ENCODE measurements around the gene DENND5A.

Gene DENND5A

DNA sequence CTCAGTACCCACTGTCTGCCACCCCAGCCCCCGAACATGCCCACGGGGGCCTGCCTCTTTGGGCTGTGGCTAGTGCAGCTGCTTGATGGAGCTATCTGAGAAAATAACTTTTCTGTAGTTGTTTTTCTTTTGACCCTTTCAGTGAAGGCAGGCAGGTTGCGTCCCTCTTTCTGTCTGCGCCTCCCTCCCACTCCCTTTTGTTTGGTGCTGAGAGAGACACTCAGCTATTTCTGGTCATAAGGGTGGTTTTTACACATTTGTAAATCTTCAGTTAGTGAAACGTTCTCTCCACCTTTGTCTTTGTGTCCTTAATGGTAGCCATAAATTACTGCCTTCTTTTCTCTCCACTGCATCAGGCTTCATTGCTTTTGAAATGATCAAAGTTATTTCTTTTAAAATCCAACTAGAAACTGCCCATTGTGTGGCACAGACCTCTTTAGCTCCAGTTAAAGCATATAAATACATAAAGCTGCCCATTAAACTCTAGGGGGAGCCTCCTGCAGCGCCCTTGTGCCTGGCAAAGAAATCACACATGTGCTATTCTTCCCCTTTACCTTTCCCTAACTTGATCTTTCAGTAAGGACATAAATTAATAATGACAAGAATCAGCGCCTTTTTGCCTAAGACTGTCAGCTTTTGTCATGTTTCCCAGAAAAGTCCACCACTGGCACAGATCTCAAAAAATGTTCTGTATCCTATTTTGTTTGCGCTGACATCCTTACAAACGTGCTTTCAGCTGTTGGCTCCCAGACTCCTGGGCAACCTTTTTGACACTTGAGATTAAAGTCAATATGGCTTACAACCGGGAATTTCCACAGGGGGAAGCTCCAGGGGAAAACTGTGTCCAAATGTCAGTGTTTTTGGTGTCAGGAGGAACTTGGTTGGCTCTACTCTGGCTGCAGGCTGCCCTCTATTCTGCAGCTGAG lies 172.0 kb downstream of the DENND5A start:
- no peak for DNase-seq

DNA sequence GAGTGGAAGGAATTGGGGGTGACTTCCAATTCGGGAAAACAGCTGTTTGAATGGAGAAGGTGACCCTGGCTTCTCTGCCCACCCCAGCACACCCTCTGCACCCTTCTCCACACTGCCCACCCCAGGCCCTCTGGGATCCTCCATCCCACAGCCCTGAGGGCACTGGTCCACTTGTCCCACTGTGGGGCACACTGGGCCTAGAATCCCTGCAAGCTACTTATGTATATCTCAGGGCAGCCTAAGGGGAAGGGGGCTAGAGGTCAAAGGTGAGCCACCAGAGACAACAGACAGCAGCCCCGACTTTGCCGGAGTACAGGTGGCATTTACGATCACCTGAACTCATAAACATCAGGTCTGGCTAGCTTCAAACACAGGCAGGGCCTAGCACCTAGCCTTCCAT lies 173.1 kb downstream of the DENND5A start:
- no peak for DNase-seq

DNA sequence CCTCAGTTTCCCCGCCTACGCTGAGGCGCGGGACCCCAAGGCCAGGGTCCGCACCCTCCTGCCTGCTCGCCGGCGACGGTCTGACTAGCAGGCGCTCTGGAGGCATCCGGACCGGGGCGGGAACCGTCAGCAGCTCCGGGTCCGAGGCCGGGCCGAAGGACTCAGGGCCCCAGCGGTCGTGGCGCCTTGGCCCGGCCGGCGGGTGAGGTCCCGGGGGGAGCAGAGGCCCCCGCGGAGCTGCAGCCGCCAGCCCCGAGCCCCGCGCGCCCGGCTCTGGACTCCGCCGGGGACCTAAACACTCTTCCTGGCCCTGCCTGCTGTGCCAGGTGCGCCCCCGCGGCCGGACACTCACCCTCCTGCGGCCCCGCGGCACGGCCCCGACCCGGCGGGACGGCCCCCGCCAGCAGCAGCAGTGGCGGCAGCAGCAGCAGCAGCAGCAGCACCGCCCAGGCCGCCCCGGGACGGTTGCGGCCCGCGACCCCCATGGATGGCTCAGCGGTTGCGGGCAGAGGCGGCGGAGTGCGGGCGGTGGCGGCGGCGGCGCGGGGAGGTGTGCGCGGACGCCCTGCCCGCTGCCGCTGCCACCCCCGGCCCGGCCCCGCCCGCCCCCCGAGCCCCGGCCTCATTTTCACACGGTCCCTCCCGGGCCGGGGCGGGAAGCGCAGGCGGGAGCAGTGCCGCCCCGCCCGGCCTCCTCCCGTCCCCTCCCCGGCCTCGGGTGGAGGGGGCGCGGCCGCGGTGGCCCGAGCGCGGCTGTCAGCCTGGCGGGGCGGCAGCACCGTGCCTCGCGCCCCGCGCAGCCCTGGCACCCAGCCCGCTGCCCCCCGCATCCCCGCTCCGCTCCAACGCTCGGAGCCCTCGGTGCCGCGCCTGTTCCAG lies 173.9 kb downstream of the DENND5A start, which contains the start of gene SCUBE2:
TSS of gene SCUBE2 (minus strand) at position 556 of the 879 bp plus-strand sequence. CDS start at position 485, 71 bp downstream.
- DNase-seq, result no peak

DNA sequence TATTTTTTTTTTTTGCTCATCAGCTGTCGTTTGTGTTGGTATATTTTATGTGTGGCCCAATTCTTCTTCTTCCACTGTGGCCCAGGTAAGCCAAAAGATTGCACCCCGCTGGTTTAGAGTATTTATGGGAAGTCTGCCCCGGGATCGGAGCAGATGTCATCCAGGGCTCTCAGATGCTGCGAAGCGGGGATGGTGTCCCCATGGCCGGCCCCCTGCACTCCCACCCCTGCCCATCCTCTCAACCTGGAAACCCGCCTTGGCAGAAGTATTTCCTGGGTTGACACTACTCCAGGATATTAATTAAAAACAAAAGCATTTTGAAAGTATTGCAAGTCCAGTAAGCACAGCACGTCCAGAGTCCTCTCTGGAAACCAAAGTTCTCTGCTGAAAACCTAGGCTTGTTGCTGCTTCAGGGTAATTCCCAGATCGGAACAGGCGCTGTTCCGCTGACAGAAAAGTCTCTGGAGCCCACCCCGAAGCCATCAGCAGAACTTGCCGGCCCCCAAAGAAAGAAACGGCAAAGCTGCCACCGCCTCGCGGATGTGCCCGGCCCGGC lies 174.6 kb downstream of the DENND5A start:
- DNase-seq, result no peak

DNA sequence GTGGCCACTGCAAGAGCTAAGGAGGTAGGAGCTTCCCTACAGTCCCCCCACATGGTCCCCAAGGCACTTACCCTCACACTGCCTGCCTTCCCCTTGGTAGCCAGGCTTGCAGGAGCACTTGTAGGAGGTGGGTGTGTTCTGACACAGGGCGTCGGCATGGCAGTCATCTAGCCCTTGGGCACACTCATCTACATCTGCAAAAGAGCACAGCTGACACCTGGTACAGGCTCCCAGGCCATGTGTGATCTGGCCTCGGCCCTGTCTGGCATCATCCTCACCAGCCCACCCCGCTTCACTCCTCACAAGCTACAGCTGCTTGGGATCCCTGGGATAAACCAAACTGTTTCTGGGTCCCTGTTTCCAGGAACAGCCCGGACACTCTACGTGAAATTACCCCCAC lies 175.5 kb downstream of the DENND5A start:
- DNase-seq, result no peak

DNA sequence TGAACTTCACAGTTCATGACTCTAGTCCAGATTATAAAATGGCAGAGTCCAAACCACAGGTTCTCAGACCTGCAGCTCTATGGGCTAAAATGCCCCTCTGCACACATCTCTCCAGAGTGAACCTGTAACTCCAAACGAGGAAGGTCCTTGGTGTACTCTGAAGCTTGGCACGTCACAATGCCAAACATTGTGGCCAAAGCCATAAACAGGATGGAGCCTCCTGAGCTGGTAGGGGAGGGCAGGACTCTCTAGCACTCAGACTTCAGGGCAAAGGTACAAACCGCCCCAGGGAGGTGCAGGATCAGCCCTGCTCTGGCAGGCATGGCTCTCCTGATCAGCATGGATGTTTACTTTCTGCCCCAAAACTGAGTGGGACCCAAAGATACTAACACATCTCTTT lies 176.1 kb downstream of the DENND5A start:
- no peak for DNase-seq

Data from activated CD8-positive, alpha-beta memory T cell treated with anti-CD3 and anti-CD28 coated beads, Interleukin-2, amount 50 U/mL, for 4 hours (primary cell).